ENCODE measurements around the gene PTGIS.

- TF ChIP-seq TAF1 (IDR thresholded peaks at IDR 0.05; ENCODE audit: borderline replicate concordance, low read depth, low read length) (no peak), POLR2A (IDR thresholded peaks at IDR 0.05; ENCODE audit: low read depth, low read length) (no peak)
Measured at GRCh38 chr20:49505518-49505917, 62.4 kb downstream of the PTGIS start.
